Subcutaneous adipose tissue (tissue), 4 donors: ENCODE measurements around the gene ZBTB4. TPM values are rescaled to one million over a fixed set of nuclear protein-coding genes. Genes with fewer than 3 reads are reported as not detected.

ENCODE experiments used
- CTCF ChIP-seq: fragments of 450-650 bp; IDR thresholded peaks from one replicate; pipeline ENCODE4 v1.5.1; 2016; ENCODE audit warnings: low read depth, mild to moderate bottlenecking, control low read depth, antibody characterized with exemption, moderate library complexity
- total RNA-seq, 4 donors: library from RNA; depleted of rRNA; stranded (reverse); fragments of >200 nt; gene quantifications; one replicate each; pipeline ENCODE4 v1.1.0, GENCODE V29; 2016

ZBTB4 gene
- total RNA-seq, 4 donors from 2014 or later = 34.2 to 58.0 (median 39.3) TPM

- no peak for TF ChIP-seq CTCF
Observed at GRCh38 chr17:7465597-7466275, 13.7 kb downstream of the ZBTB4 start.

- no peak for TF ChIP-seq CTCF
Observed at GRCh38 chr17:7464081-7464480, 15.3 kb downstream of the ZBTB4 start.

GRCh38 chr17:7463372-7463846, 16.0 kb downstream of the ZBTB4 start:
- TF ChIP-seq CTCF = no peak

GRCh38 chr17:7462474-7463371, 16.7 kb downstream of the ZBTB4 start:
- no peak for TF ChIP-seq CTCF

GRCh38 chr17:7460850-7461660, 18.4 kb downstream of the ZBTB4 start:
- TF ChIP-seq CTCF = no peak

- TF ChIP-seq CTCF = no peak
Observed at GRCh38 chr17:7459961-7460545, 19.4 kb downstream of the ZBTB4 start.
